ENCODE data around the gene RNF157. TPM values are rescaled to one million over a fixed set of nuclear protein-coding genes. Genes with fewer than 3 reads are reported as not detected.

The RNF157 gene
- total RNA-seq, 5 donors from 2014 or later (not counting 1 experiment from before 2014, with no cell fraction given), result 50.7 to 66.5 (median 61.9) TPM

- CTCF ChIA-PET, result no interaction called here
- Histone ChIP-seq H3K4me3 (ENCODE audit: control insufficient read depth in 1 of 2, extremely low read depth in 1 of 2, low read length in 1 of 2) (peak overlapping the region; percentile 17 to 59), H3K9me3 (no peaks in the 10 kb centered on the region), H3K27me3 (replicated peaks in 1 of 2; ENCODE audit: control insufficient read depth in 2 of 2, extremely low read depth in 1 of 2, insufficient read depth in 2 of 2, low read length in 1 of 2) (peaks cover 0 to 12% of the 10 kb centered on the region in 2 experiments), H3K27ac (ENCODE audit: low read length) (peak overlapping the region; percentile 71), H3K4me1 (ENCODE audit: control insufficient read depth in 1 of 2, extremely low read depth in 1 of 2, insufficient read depth in 2 of 2, low read length in 2 of 2) (peaks cover 21 to 45% of the 10 kb centered on the region in 2 experiments), H3K36me3 (ENCODE audit: control insufficient read depth in 2 of 2, extremely low read depth in 1 of 2, insufficient read depth in 1 of 2, low read length in 1 of 2) (no peaks in the 10 kb centered on the region)
- WGBS (ENCODE audit: insufficient coverage), result 14% methylated on average over 71 of the region's 75 CpGs
- no peaks in the 10 kb centered on the region for H3K9me3 Mint-ChIP-seq
- H3K36me3 Mint-ChIP-seq, result no peaks in the 10 kb centered on the region
- peak in 2 of 4 experiments; percentile 1 to 13 for ATAC-seq (replicated peaks in 1 of 4)
- H3K4me3 Mint-ChIP-seq, result peak overlapping the region; percentile 77 to 84 (median 77)
- peaks cover 54 to 67% (median 58%) of the 10 kb centered on the region in 3 donors for H3K4me1 Mint-ChIP-seq
- H3K27ac Mint-ChIP-seq, result peak overlapping the region; percentile 91 to 92
- POLR2A ChIA-PET, result interaction anchor here (0.6 to 0.7 kb wide), 2 partner anchors 41 to 68 kb away, joined by 5 to 7 read pairs; no protein-coding TSS in a partner anchor
- H3K27me3 Mint-ChIP-seq, result no peaks in the 10 kb centered on the region
- DNase-seq, result peak in 3 of 35 experiments; percentile 4 to 29 (median 12)
Observed at GRCh38 chr17:76239538-76240274, 587 bp downstream of the RNF157 start.

GRCh38 chr17:76238847-76239537 is 1.3 kb downstream of the RNF157 start:
- Mint-ChIP-seq H3K27ac (peak overlapping the region; percentile 91 to 92), H3K9me3 (no peaks in the 10 kb centered on the region), H3K4me1 (peaks cover 53 to 67% (median 56%) of the 10 kb centered on the region in 3 donors), H3K36me3 (no peaks in the 10 kb centered on the region), H3K4me3 (peak overlapping the region; percentile 77 to 84 (median 77)), H3K27me3 (no peaks in the 10 kb centered on the region)
- no peaks in the 10 kb centered on the region for H3K9me3 ChIP-seq
- H3K27me3 ChIP-seq (replicated peaks in 1 of 2; ENCODE audit: control insufficient read depth in 2 of 2, extremely low read depth in 1 of 2, insufficient read depth in 2 of 2, low read length in 1 of 2), result peaks cover 0 to 12% of the 10 kb centered on the region in 2 experiments
- H3K27ac ChIP-seq (ENCODE audit: low read length), result peak overlapping the region; percentile 8
- 85% methylated on average over 5 of the region's 11 CpGs for WGBS (ENCODE audit: insufficient coverage)
- ChIA-PET CTCF (interaction anchor here in 1 of 2 donors (0.8 to 1.2 kb wide), 3 partner anchors 41 to 120 kb away, joined by 3 to 4 read pairs (median 3); no protein-coding TSS in a partner anchor), POLR2A (interaction anchor here (0.6 to 1.3 kb wide), 4 partner anchors 24 to 67 kb away, joined by 3 to 7 read pairs (median 6); partner anchors contain the start of gene UBALD2 (in 1 of the 2))
- no peak for DNase-seq
- H3K36me3 ChIP-seq (ENCODE audit: control insufficient read depth in 2 of 2, extremely low read depth in 1 of 2, insufficient read depth in 1 of 2, low read length in 1 of 2), result no peaks in the 10 kb centered on the region
- no peak for ATAC-seq (replicated peaks in 1 of 4)
- H3K4me3 ChIP-seq (ENCODE audit: control insufficient read depth in 1 of 2, extremely low read depth in 1 of 2, low read length in 1 of 2), result peak overlapping the region in 1 of 2 donors; percentile 59
- H3K4me1 ChIP-seq (ENCODE audit: control insufficient read depth in 1 of 2, extremely low read depth in 1 of 2, insufficient read depth in 2 of 2, low read length in 2 of 2), result peaks cover 17 to 39% of the 10 kb centered on the region in 2 experiments

GRCh38 chr17:76237859-76238313 is 2.4 kb downstream of the RNF157 start:
- H3K4me1 Mint-ChIP-seq, result peaks cover 48 to 64% (median 49%) of the 10 kb centered on the region in 3 donors
- CTCF ChIA-PET, result interaction anchor here (0.5 to 1.2 kb wide), 6 partner anchors 9 to 202 kb away, joined by 3 to 4 read pairs (median 3); no protein-coding TSS in a partner anchor
- H3K9me3 Mint-ChIP-seq, result no peaks in the 10 kb centered on the region
- Histone ChIP-seq H3K9me3 (no peaks in the 10 kb centered on the region), H3K4me1 (ENCODE audit: control insufficient read depth in 1 of 2, extremely low read depth in 1 of 2, insufficient read depth in 2 of 2, low read length in 2 of 2) (peaks cover 15 to 30% of the 10 kb centered on the region in 2 experiments), H3K36me3 (ENCODE audit: control insufficient read depth in 2 of 2, extremely low read depth in 1 of 2, insufficient read depth in 1 of 2, low read length in 1 of 2) (no peaks in the 10 kb centered on the region), H3K27ac (ENCODE audit: low read length) (no peak overlapping the region), H3K4me3 (ENCODE audit: control insufficient read depth in 1 of 2, extremely low read depth in 1 of 2, low read length in 1 of 2) (no peak overlapping the region), H3K27me3 (replicated peaks in 1 of 2; ENCODE audit: control insufficient read depth in 2 of 2, extremely low read depth in 1 of 2, insufficient read depth in 2 of 2, low read length in 1 of 2) (peaks cover 0 to 12% of the 10 kb centered on the region in 2 experiments)
- no peaks in the 10 kb centered on the region for H3K27me3 Mint-ChIP-seq
- ATAC-seq (replicated peaks in 1 of 4), result no peak
- DNase-seq, result no peak
- H3K27ac Mint-ChIP-seq, result peak overlapping the region; percentile 91 to 92
- POLR2A ChIA-PET, result interaction anchor here (0.6 to 1.3 kb wide), 6 partner anchors 17 to 55 kb away, joined by 3 to 7 read pairs (median 4); partner anchors contain the start of gene UBALD2 (in 1 of the 2)
- no peaks in the 10 kb centered on the region for H3K36me3 Mint-ChIP-seq
- WGBS (ENCODE audit: insufficient coverage), result 72% methylated on average over 3 of the region's 7 CpGs
- H3K4me3 Mint-ChIP-seq, result peak overlapping the region; percentile 77 to 84 (median 77)

- H3K27ac Mint-ChIP-seq, result peak overlapping the region; percentile 63 to 72
- H3K27me3 ChIP-seq (replicated peaks in 1 of 2; ENCODE audit: control insufficient read depth in 2 of 2, extremely low read depth in 1 of 2, insufficient read depth in 2 of 2, low read length in 1 of 2), result peaks cover 0 to 7% of the 10 kb centered on the region in 2 experiments
- peaks cover 15 to 23% of the 10 kb centered on the region in 2 experiments for H3K4me1 ChIP-seq (ENCODE audit: control insufficient read depth in 1 of 2, extremely low read depth in 1 of 2, insufficient read depth in 2 of 2, low read length in 2 of 2)
- no peaks in the 10 kb centered on the region for H3K9me3 Mint-ChIP-seq
- H3K4me1 Mint-ChIP-seq, result peaks cover 46 to 61% (median 52%) of the 10 kb centered on the region in 3 donors
- no peaks in the 10 kb centered on the region for H3K9me3 ChIP-seq
- H3K36me3 Mint-ChIP-seq, result peaks cover 3% of the 10 kb centered on the region
- no peaks in the 10 kb centered on the region for H3K36me3 ChIP-seq (ENCODE audit: control insufficient read depth in 2 of 2, extremely low read depth in 1 of 2, insufficient read depth in 1 of 2, low read length in 1 of 2)
- no peak overlapping the region for H3K27ac ChIP-seq (ENCODE audit: low read length)
- H3K4me3 Mint-ChIP-seq, result no peak overlapping the region
- ATAC-seq (replicated peaks in 1 of 4), result no peak
- ChIA-PET POLR2A (no interaction called here), CTCF (no interaction called here)
- no peaks in the 10 kb centered on the region for H3K27me3 Mint-ChIP-seq
- H3K4me3 ChIP-seq (ENCODE audit: control insufficient read depth in 1 of 2, extremely low read depth in 1 of 2, low read length in 1 of 2), result no peak overlapping the region
- DNase-seq, result no peak
Observed at GRCh38 chr17:76236603-76237002, 3.7 kb downstream of the RNF157 start.

GRCh38 chr17:76235883-76236282 is 4.4 kb downstream of the RNF157 start:
- no peak for DNase-seq
- H3K9me3 ChIP-seq, result no peaks in the 10 kb centered on the region
- POLR2A ChIA-PET, result no interaction called here
- H3K27me3 ChIP-seq (replicated peaks in 1 of 2; ENCODE audit: control insufficient read depth in 2 of 2, extremely low read depth in 1 of 2, insufficient read depth in 2 of 2, low read length in 1 of 2), result peaks cover 0 to 2% of the 10 kb centered on the region in 2 experiments
- H3K9me3 Mint-ChIP-seq, result no peaks in the 10 kb centered on the region
- no peaks in the 10 kb centered on the region for H3K36me3 ChIP-seq (ENCODE audit: control insufficient read depth in 2 of 2, extremely low read depth in 1 of 2, insufficient read depth in 1 of 2, low read length in 1 of 2)
- H3K4me1 Mint-ChIP-seq, result peaks cover 41 to 55% (median 48%) of the 10 kb centered on the region in 3 donors
- H3K4me1 ChIP-seq (ENCODE audit: control insufficient read depth in 1 of 2, extremely low read depth in 1 of 2, insufficient read depth in 2 of 2, low read length in 2 of 2), result peaks cover 10 to 15% of the 10 kb centered on the region in 2 experiments
- H3K27ac ChIP-seq (ENCODE audit: low read length), result no peak overlapping the region
- H3K36me3 Mint-ChIP-seq, result peaks cover 4% of the 10 kb centered on the region
- no peak overlapping the region for H3K4me3 Mint-ChIP-seq
- peak overlapping the region; percentile 63 to 72 for H3K27ac Mint-ChIP-seq
- H3K4me3 ChIP-seq (ENCODE audit: control insufficient read depth in 1 of 2, extremely low read depth in 1 of 2, low read length in 1 of 2), result no peak overlapping the region
- no peaks in the 10 kb centered on the region for H3K27me3 Mint-ChIP-seq
- no CpG with 5 or more reads among the region's 2 CpGs for WGBS (ENCODE audit: insufficient coverage)
- no peak for ATAC-seq (replicated peaks in 1 of 4)
- CTCF ChIA-PET, result interaction anchor here in 1 of 2 donors (0.5 kb wide), 1 partner anchor 137 kb away, joined by 8 read pairs; no protein-coding TSS in a partner anchor

GRCh38 chr17:76234354-76234679 is 6.0 kb downstream of the RNF157 start:
- Mint-ChIP-seq H3K9me3 (no peaks in the 10 kb centered on the region), H3K36me3 (peaks cover 11% of the 10 kb centered on the region), H3K4me1 (peaks cover 48 to 64% (median 50%) of the 10 kb centered on the region in 3 donors), H3K27me3 (no peaks in the 10 kb centered on the region), H3K27ac (peak overlapping the region; percentile 59 to 68), H3K4me3 (peak overlapping the region in 1 of 3 donors; percentile 3)
- POLR2A ChIA-PET, result interaction anchor here in 1 of 2 donors (1.1 kb wide), 1 partner anchor 455 kb away, joined by 3 read pairs; a partner anchor contains a TSS
- Histone ChIP-seq H3K27ac (ENCODE audit: low read length) (no peak overlapping the region), H3K9me3 (no peaks in the 10 kb centered on the region), H3K27me3 (replicated peaks in 1 of 2; ENCODE audit: control insufficient read depth in 2 of 2, extremely low read depth in 1 of 2, insufficient read depth in 2 of 2, low read length in 1 of 2) (no peaks in the 10 kb centered on the region), H3K4me1 (ENCODE audit: control insufficient read depth in 1 of 2, extremely low read depth in 1 of 2, insufficient read depth in 2 of 2, low read length in 2 of 2) (peaks cover 7% of the 10 kb centered on the region in 2 experiments), H3K4me3 (ENCODE audit: control insufficient read depth in 1 of 2, extremely low read depth in 1 of 2, low read length in 1 of 2) (no peak overlapping the region), H3K36me3 (ENCODE audit: control insufficient read depth in 2 of 2, extremely low read depth in 1 of 2, insufficient read depth in 1 of 2, low read length in 1 of 2) (no peaks in the 10 kb centered on the region)
- WGBS (ENCODE audit: insufficient coverage), result no CpG with 5 or more reads among the region's 5 CpGs
- DNase-seq (no peak), ATAC-seq (replicated peaks in 1 of 4) (no peak)
- CTCF ChIA-PET, result no interaction called here
